CD14-positive monocyte (primary cell): ENCODE data around the gene DCPS. TPM values are rescaled to one million over a fixed set of nuclear protein-coding genes. Genes with fewer than 3 reads are reported as not detected.

ENCODE experiments used
- DNase-seq, 3 donors: peaks; one replicate each; pipeline ENCODE4 v3.0.0-alpha.2; 2011 to 2022
- H2AFZ ChIP-seq: 2 replicates; pipeline ENCODE4 v1.6.0; 2012; ENCODE audit warnings: mild to moderate bottlenecking, low read depth, low read length, inconsistent platforms; ENCODE audit not compliant: insufficient read depth, poor library complexity, severe bottlenecking
- H3K27ac ChIP-seq, 2 donors: 1 replicate in 1 of 2; 2 replicates in 1 of 2; pipeline ENCODE4 v1.5.1; 2012 to 2013; ENCODE audit warnings: low read length in 2 of 2, control low read depth in 1 of 2, inconsistent platforms in 1 of 2, low read depth in 1 of 2, mild to moderate bottlenecking in 1 of 2
- H3K27me3 ChIP-seq, 2 donors: one replicate each; pipeline versions ENCODE4 v1.6.0 to v1.6.1; 2011 to 2013; ENCODE audit warnings: low read length in 2 of 2; ENCODE audit not compliant: control insufficient read depth in 2 of 2, insufficient read depth in 2 of 2
- H3K36me3 ChIP-seq, 2 donors: replicated peaks in 1 of 2; 1 replicate in 1 of 2; 2 replicates in 1 of 2; pipeline versions ENCODE4 v1.5.1 to v1.6.1; 2012 to 2013; ENCODE audit warnings: low read length in 2 of 2, control low read depth in 1 of 2, inconsistent platforms in 1 of 2, mild to moderate bottlenecking in 1 of 2; ENCODE audit not compliant: insufficient read depth in 2 of 2, control insufficient read depth in 1 of 2
- H3K4me1 ChIP-seq, 2 donors: 1 replicate in 1 of 2; 2 replicates in 1 of 2; pipeline versions ENCODE4 v1.5.1 to v1.6.1; 2012 to 2013; ENCODE audit warnings: low read length in 2 of 2, control low read depth in 1 of 2, inconsistent platforms in 1 of 2, mild to moderate bottlenecking in 1 of 2, moderate library complexity in 1 of 2; ENCODE audit not compliant: insufficient read depth in 2 of 2, control insufficient read depth in 1 of 2
- H3K4me2 ChIP-seq: replicated peaks from 2 replicates; pipeline ENCODE3; 2012; ENCODE audit warnings: low read length, moderate library complexity, mild to moderate bottlenecking; ENCODE audit not compliant: poor library complexity, severe bottlenecking; ENCODE audit errors: extremely low read depth
- H3K4me3 ChIP-seq, 3 experiments: fragments of 200-600 bp in 1 of 3; sonication (generic) in 1 of 3; replicated peaks in 1 of 3; 1 replicate in 2 of 3; 2 replicates in 1 of 3; pipeline ENCODE4 v1.5.1; 2011 to 2013; ENCODE audit warnings: low read length in 3 of 3, mild to moderate bottlenecking in 3 of 3, control low read depth in 2 of 3, low read depth in 2 of 3, inconsistent platforms in 1 of 3, moderate library complexity in 1 of 3
- H3K79me2 ChIP-seq: 2 replicates; pipeline ENCODE4 v1.6.0; 2012; ENCODE audit warnings: mild to moderate bottlenecking, control low read depth, inconsistent platforms, low read length, moderate library complexity; ENCODE audit not compliant: insufficient read depth
- H3K9ac ChIP-seq: 2 replicates; pipeline ENCODE4 v1.6.0; 2017; ENCODE audit warnings: low read length, mild to moderate bottlenecking; ENCODE audit not compliant: insufficient read depth, poor library complexity, severe bottlenecking
- H3K9me3 ChIP-seq, 2 donors: replicated peaks in 1 of 2; 1 replicate in 1 of 2; 2 replicates in 1 of 2; pipeline versions ENCODE4 v1.5.1 to v1.6.1; 2012 to 2013; ENCODE audit warnings: low read length in 2 of 2, control low read depth in 1 of 2; ENCODE audit not compliant: control insufficient read depth in 1 of 2, insufficient read depth in 1 of 2
- H4K20me1 ChIP-seq: 2 replicates; pipeline ENCODE4 v1.6.0; 2012; ENCODE audit warnings: mild to moderate bottlenecking, low read length, control low read depth, moderate library complexity; ENCODE audit not compliant: insufficient read depth
- H3K27ac Mint-ChIP-seq, 7 donors: one replicate each; pipeline ENCODE4 v1.8.0; 2020; ENCODE audit warnings: mild to moderate bottlenecking in 7 of 7, mixed read lengths in 7 of 7, moderate library complexity in 6 of 7, inconsistent platforms in 2 of 7
- H3K27me3 Mint-ChIP-seq, 3 donors: one replicate each; pipeline ENCODE4 v1.8.0; 2021 to 2022; ENCODE audit warnings: low read depth in 3 of 3, mild to moderate bottlenecking in 3 of 3, mixed read lengths in 3 of 3, moderate library complexity in 3 of 3, inconsistent platforms in 1 of 3
- H3K36me3 Mint-ChIP-seq, 2 donors: one replicate each; pipeline ENCODE4 v1.8.0; 2020; ENCODE audit warnings: mixed read lengths in 2 of 2, inconsistent platforms in 1 of 2, mild to moderate bottlenecking in 1 of 2
- H3K4me1 Mint-ChIP-seq: one replicate; pipeline ENCODE4 v1.8.0; 2020; ENCODE audit warnings: mild to moderate bottlenecking, mixed read lengths
- H3K4me3 Mint-ChIP-seq, 2 donors: one replicate each; pipeline ENCODE4 v1.8.0; 2020; ENCODE audit warnings: mild to moderate bottlenecking in 2 of 2, mixed read lengths in 2 of 2, moderate library complexity in 1 of 2
- H3K9me3 Mint-ChIP-seq, 7 donors: one replicate each; pipeline ENCODE4 v1.8.0; 2020 to 2022; ENCODE audit warnings: mixed read lengths in 7 of 7, mild to moderate bottlenecking in 6 of 7, moderate library complexity in 6 of 7, inconsistent platforms in 2 of 7
- CTCF ChIP-seq: fragments of 200-600 bp; IDR thresholded peaks from one replicate; pipeline ENCODE4 v1.8.0; 2022; ENCODE audit warnings: antibody characterized with exemption, mild to moderate bottlenecking
- whole genome bisulfite sequencing: methylation state at CpG from one replicate; pipeline ENCODE4 v1.1.5; 2013; ENCODE audit warnings: missing lambda C conversion rate; ENCODE audit not compliant: insufficient coverage; 5-methylcytosine and 5-hydroxymethylcytosine counted together
- intact Hi-C, 2 donors: fragments of 100-400 bp; cut with micrococcal nuclease; formaldehyde crosslinking; loops; one replicate each; pipeline versions ENCODE4 v1.15.0 to v1.15.1; 2023
- polyA plus RNA-seq, 3 donors: library from polyadenylated mRNA; depleted of rRNA in 1 of 3; unstranded in 2 of 3; stranded (reverse) in 1 of 3; fragments of 300-500 nt in 2 of 3; fragments of >200 nt in 1 of 3; fragmentation: Illumina TruSeq in 2 of 3; gene quantifications; 1 replicate in 2 of 3; 2 replicates in 1 of 3; pipeline ENCODE4 v1.2.3, GENCODE V29; 2012 to 2021

Gene DCPS
- polyA plus RNA-seq, 3 donors, result 26.3 to 30.7 (median 30.4) TPM

GRCh38 chr11:126391286-126391954 is 87.6 kb downstream of the DCPS start:
- Mint-ChIP-seq H3K4me3 (peak overlapping the region in 1 of 2 donors; percentile 62), H3K9me3 (no peaks in the 10 kb centered on the region), H3K27ac (peak overlapping the region in 6 of 7 donors; percentile 5 to 81 (median 61)), H3K27me3 (peaks cover 0 to 3% (median 2%) of the 10 kb centered on the region in 3 donors), H3K36me3 (peaks cover 0 to 4% of the 10 kb centered on the region in 2 donors), H3K4me1 (peaks cover 37% of the 10 kb centered on the region)
- H3K9ac ChIP-seq, result no peak overlapping the region
- H3K36me3 ChIP-seq, result no peaks in the 10 kb centered on the region
- no peaks in the 10 kb centered on the region for H4K20me1 ChIP-seq
- intact Hi-C loops, result loop anchor here in 1 of 2 donors (5.0 kb wide), 1 partner anchor 79 kb away; no protein-coding TSS in a partner anchor
- no peaks in the 10 kb centered on the region for H3K27me3 ChIP-seq
- H3K79me2 ChIP-seq, result peaks cover 57% of the 10 kb centered on the region
- peak overlapping the region; percentile 8 to 53 for H3K27ac ChIP-seq
- no peak for TF ChIP-seq CTCF
- H3K4me2 ChIP-seq, result peak overlapping the region; percentile 46
- WGBS, result 50% methylated on average over 1 of the region's 7 CpGs
- peaks cover 34 to 40% of the 10 kb centered on the region in 2 donors for H3K4me1 ChIP-seq
- peak overlapping the region in 1 of 3 experiments; percentile 37 for H3K4me3 ChIP-seq
- H3K9me3 ChIP-seq, result no peaks in the 10 kb centered on the region
- peak; percentile 23 to 41 (median 23) for DNase-seq
- H2AFZ ChIP-seq, result peak overlapping the region; percentile 46

GRCh38 chr11:126391970-126392632 is 88.2 kb downstream of the DCPS start:
- Histone ChIP-seq H3K9me3 (no peaks in the 10 kb centered on the region), H3K4me1 (peaks cover 28 to 33% of the 10 kb centered on the region in 2 donors), H3K4me2 (peak overlapping the region; percentile 46), H3K27me3 (no peaks in the 10 kb centered on the region), H2AFZ (peak overlapping the region; percentile 46), H3K79me2 (peaks cover 57% of the 10 kb centered on the region), H3K4me3 (peak overlapping the region in 1 of 3 experiments; percentile 37), H3K27ac (peak overlapping the region in 1 of 2 donors; percentile 53), H3K9ac (no peak overlapping the region), H4K20me1 (no peaks in the 10 kb centered on the region), H3K36me3 (no peaks in the 10 kb centered on the region)
- peak overlapping the region in 5 of 7 donors; percentile 5 to 81 (median 73) for H3K27ac Mint-ChIP-seq
- peak overlapping the region; percentile 27 to 62 for H3K4me3 Mint-ChIP-seq
- 8% methylated on average over 6 of the region's 8 CpGs for WGBS
- peaks cover 0 to 3% (median 2%) of the 10 kb centered on the region in 3 donors for H3K27me3 Mint-ChIP-seq
- intact Hi-C loops, result loop anchor here in 1 of 2 donors (5.0 kb wide), 1 partner anchor 80 kb away; no protein-coding TSS in a partner anchor
- H3K9me3 Mint-ChIP-seq, result no peaks in the 10 kb centered on the region
- DNase-seq, result peak; percentile 53 to 81 (median 71)
- peaks cover 0 to 7% of the 10 kb centered on the region in 2 donors for H3K36me3 Mint-ChIP-seq
- TF ChIP-seq CTCF, result peak; percentile 55
- H3K4me1 Mint-ChIP-seq, result peaks cover 30% of the 10 kb centered on the region
